Pancreas (tissue), 10 donors: ENCODE measurements around the gene RGL1. TPM values are rescaled to one million over a fixed set of nuclear protein-coding genes. Genes with fewer than 3 reads are reported as not detected.
"Not testable (repeated sequence)": the region's sequence is repeated elsewhere in the genome, so short reads cannot be mapped to it uniquely, and the experiment has no call there.

ENCODE experiments used
- ATAC-seq, 4 donors: fragments of 200-7000 bp; cut with Tn5 transposase; one replicate each; pipeline versions ENCODE4 v1.8.0 to v1.9.1; 2020; ENCODE audit warnings: mild to moderate bottlenecking in 4 of 4, moderate library complexity in 4 of 4
- DNase-seq, 6 donors: peaks; one replicate each; pipeline ENCODE4 v3.0.0-alpha.2; 2020
- FAIRE-seq: peaks from 2 replicates; lab custom pipeline; 2012; peaks lifted over from hg19 to GRCh38; lab: Jason Lieb, UNC
- H3K27ac ChIP-seq, 4 donors: fragments of 200-600 bp; sonication (generic); 1 replicate in 3 of 4; 2 replicates in 1 of 4; pipeline versions ENCODE4 v1.5.0 to v1.8.0; 2020
- H3K27me3 ChIP-seq, 4 donors: fragments of 200-600 bp; one replicate each; pipeline ENCODE4 v1.8.0; 2021
- H3K36me3 ChIP-seq, 3 donors: fragments of 200-600 bp; sonication (generic) in 1 of 3; one replicate each; pipeline versions ENCODE4 v1.5.0 to v1.8.0; 2020 to 2021
- H3K4me1 ChIP-seq, 3 donors: fragments of 200-600 bp; one replicate each; pipeline ENCODE4 v1.8.0; 2021
- H3K4me3 ChIP-seq, 4 donors: fragments of 200-600 bp; sonication (generic) in 2 of 4; one replicate each; pipeline versions ENCODE4 v1.5.0 to v1.8.0; 2020 to 2021
- H3K9me3 ChIP-seq, 4 donors: fragments of 200-600 bp; one replicate each; pipeline ENCODE4 v1.8.0; 2021
- CTCF ChIP-seq, 4 donors: fragments of 200-600 bp; sonication (generic) in 3 of 4; IDR thresholded peaks; one replicate each; pipeline versions ENCODE4 v1.5.0 to v1.8.0; 2021; ENCODE audit warnings: antibody characterized with exemption in 4 of 4
- WGBS, 2 donors: extraction: QIAGEN DNeasy Blood & Tissue Kit; methylation state at CpG; one replicate each; pipeline ENCODE4 v1.1.7; 2013; 5-methylcytosine and 5-hydroxymethylcytosine counted together
- intact Hi-C, 3 donors: fragments of 100-400 bp; cut with DNase I; formaldehyde crosslinking; loops; one replicate each; pipeline versions ENCODE4 v1.11.1 to v1.14.2; 2022
- polyA plus RNA-seq, 2 donors: library from polyadenylated mRNA; stranded (reverse); fragments of 200-250 nt; gene quantifications; one replicate each; pipeline ENCODE4 v1.2.3, GENCODE V29; 2013
- total RNA-seq, 6 donors: library from RNA; stranded (reverse); fragmentation: NEBNext Ultra II Directional in 4 of 6; extraction: Animal tissue kit (Norgen Biotek cat#: 25700) in 4 of 6; gene quantifications; one replicate each; pipeline versions ENCODE4 v1.2.1 to v1.2.4, GENCODE V29; 2021 to 2023
- donor health status: healthy with polysubstance abuse.
- donor health status: DM: no; HTN: no; CAD: no; lungs with moderate emphysema.
- donor health status: DM: no; HTN: no; CAD: no.
- donor health status: control.
- donor health status: control.
- donor health status: Bipolar disorder and iron deficiency.
- donor health status: DM: yes; HTN: yes; CAD: no.
- donor health status: DM: no; HTN: no; CAD: no.
- donor health status: DM: no; HTN: no; CAD: no.
- donor health status: DM: yes; HTN: yes; CAD: no.

The RGL1 gene
- total and polyA plus RNA-seq, 8 donors: 2.8 to 9.1 (median 5.0) TPM

- FAIRE-seq: no peak
- no peak for TF ChIP-seq CTCF (IDR thresholded peaks at IDR 0.05)
- Histone ChIP-seq H3K27me3 (no peaks in the 10 kb centered on the region), H3K4me3 (no peak overlapping the region), H3K9me3 (no peaks in the 10 kb centered on the region), H3K27ac (no peak overlapping the region), H3K36me3 (no peaks in the 10 kb centered on the region), H3K4me1 (no peaks in the 10 kb centered on the region)
- no peak for DNase-seq
- intact Hi-C loops: no loop called here
- WGBS, 2 donors: 84 to 93% methylated on average over 1 of the region's 1 CpG
- ATAC-seq: no peak
Observed at GRCh38 chr1:183761871-183762270, 43.0 kb upstream of the RGL1 start.

- intact Hi-C loops, H3K36me3 ChIP-seq, H3K4me3 ChIP-seq, ATAC-seq, FAIRE-seq, H3K27me3 ChIP-seq, H3K4me1 ChIP-seq, DNase-seq, H3K9me3 ChIP-seq, H3K27ac ChIP-seq: not testable (repeated sequence)
Observed at GRCh38 chr1:183762856-183763255, 42.1 kb upstream of the RGL1 start.

- ATAC-seq (no peak), FAIRE-seq (no peak), DNase-seq (no peak)
- H3K27ac ChIP-seq: no peak overlapping the region
- no peak overlapping the region for H3K4me3 ChIP-seq
- intact Hi-C loops: no loop called here
- no peak for TF ChIP-seq CTCF (IDR thresholded peaks at IDR 0.05)
- H3K4me1 ChIP-seq: no peaks in the 10 kb centered on the region
- no peaks in the 10 kb centered on the region for H3K9me3 ChIP-seq
- H3K36me3 ChIP-seq: no peaks in the 10 kb centered on the region
- H3K27me3 ChIP-seq: no peaks in the 10 kb centered on the region
Observed at GRCh38 chr1:183764981-183765380, 39.9 kb upstream of the RGL1 start.

GRCh38 chr1:183769956-183770815 lies 34.7 kb upstream of the RGL1 start:
- H3K9me3 ChIP-seq: no peaks in the 10 kb centered on the region
- no peak overlapping the region for H3K27ac ChIP-seq
- no peak for FAIRE-seq
- DNase-seq: no peak
- no peaks in the 10 kb centered on the region for H3K4me1 ChIP-seq
- H3K27me3 ChIP-seq: no peaks in the 10 kb centered on the region
- no peak overlapping the region for H3K4me3 ChIP-seq
- WGBS, 2 donors: 74 to 75% methylated on average over 5 of the region's 5 CpGs
- no peak for ATAC-seq
- H3K36me3 ChIP-seq: no peaks in the 10 kb centered on the region
- intact Hi-C loops: no loop called here
- no peak for TF ChIP-seq CTCF (IDR thresholded peaks at IDR 0.05)

GRCh38 chr1:183770816-183771128 lies 34.1 kb upstream of the RGL1 start:
- Histone ChIP-seq H3K4me1 (no peaks in the 10 kb centered on the region), H3K36me3 (no peaks in the 10 kb centered on the region), H3K27ac (no peak overlapping the region), H3K9me3 (no peaks in the 10 kb centered on the region), H3K27me3 (no peaks in the 10 kb centered on the region), H3K4me3 (no peak overlapping the region)
- no peak for TF ChIP-seq CTCF (IDR thresholded peaks at IDR 0.05)
- no peak for DNase-seq
- intact Hi-C loops: no loop called here
- ATAC-seq: no peak
- FAIRE-seq: no peak
